Trophoblast cell (in vitro differentiated cells and primary cell): ENCODE data around the gene JUN.

Experiments
- DNase-seq, 2 donors: peaks; one replicate each; pipeline ENCODE4 v3.0.0-alpha.2; 2016
- H2AFZ ChIP-seq: 2 replicates; pipeline ENCODE4 v1.6.1; 2013; ENCODE audit warnings: low read length, moderate library complexity, mild to moderate bottlenecking; ENCODE audit not compliant: insufficient read depth, poor library complexity
- H2AK5ac ChIP-seq: 2 replicates; pipeline ENCODE4 v1.6.1; 2013; ENCODE audit warnings: mild to moderate bottlenecking, low read length
- H2BK120ac ChIP-seq: 2 replicates; pipeline ENCODE4 v1.6.1; 2013; ENCODE audit warnings: low read length, mild to moderate bottlenecking, moderate library complexity; ENCODE audit not compliant: insufficient read depth, poor library complexity
- H2BK12ac ChIP-seq: 2 replicates; pipeline ENCODE4 v1.6.1; 2013; ENCODE audit warnings: mild to moderate bottlenecking, low read length, moderate library complexity
- H2BK5ac ChIP-seq: 2 replicates; pipeline ENCODE4 v1.6.1; 2013; ENCODE audit warnings: low read length, low read depth, moderate library complexity, mild to moderate bottlenecking; ENCODE audit not compliant: poor library complexity
- H3K14ac ChIP-seq: 2 replicates; pipeline ENCODE4 v1.6.1; 2013; ENCODE audit warnings: mild to moderate bottlenecking, low read length
- H3K18ac ChIP-seq: 2 replicates; pipeline ENCODE4 v1.6.1; 2013; ENCODE audit warnings: mild to moderate bottlenecking, low read length
- H3K23ac ChIP-seq: 2 replicates; pipeline ENCODE4 v1.6.1; 2013; ENCODE audit warnings: low read length
- H3K27ac ChIP-seq: 2 replicates; pipeline ENCODE4 v1.5.1; 2013; ENCODE audit warnings: low read depth, mild to moderate bottlenecking, inconsistent platforms, low read length, moderate library complexity
- H3K27me3 ChIP-seq: 2 replicates; pipeline ENCODE4 v1.6.1; 2013; ENCODE audit warnings: inconsistent platforms, mild to moderate bottlenecking, low read length, moderate library complexity; ENCODE audit not compliant: insufficient read depth
- H3K36me3 ChIP-seq, 2 experiments: 1 replicate in 1 of 2; 2 replicates in 1 of 2; pipeline ENCODE4 v1.6.1; 2013; ENCODE audit warnings: low read length in 2 of 2, mild to moderate bottlenecking in 2 of 2, moderate library complexity in 1 of 2; ENCODE audit not compliant: insufficient read depth in 2 of 2, control insufficient read depth in 1 of 2
- H3K4ac ChIP-seq: 2 replicates; pipeline ENCODE4 v1.6.1; 2013; ENCODE audit warnings: low read depth, mild to moderate bottlenecking, low read length, moderate library complexity
- H3K4me1 ChIP-seq, 2 experiments: 1 replicate in 1 of 2; 2 replicates in 1 of 2; pipeline ENCODE4 v1.6.1; 2013; ENCODE audit warnings: low read length in 2 of 2, mild to moderate bottlenecking in 2 of 2, moderate library complexity in 1 of 2; ENCODE audit not compliant: insufficient read depth in 2 of 2, control insufficient read depth in 1 of 2
- H3K4me2 ChIP-seq: 2 replicates; pipeline ENCODE4 v1.6.1; 2013; ENCODE audit warnings: inconsistent platforms, mild to moderate bottlenecking, low read length, moderate library complexity
- H3K4me3 ChIP-seq: 2 replicates; pipeline ENCODE4 v1.5.1; 2013; ENCODE audit warnings: mild to moderate bottlenecking, low read depth, low read length, inconsistent platforms
- H3K79me1 ChIP-seq: one replicate; pipeline ENCODE4 v1.6.1; 2013; ENCODE audit warnings: low read length
- H3K79me2 ChIP-seq: 2 replicates; pipeline ENCODE4 v1.6.1; 2013; ENCODE audit warnings: low read length, mild to moderate bottlenecking; ENCODE audit not compliant: control insufficient read depth, insufficient read depth, poor library complexity
- H3K9ac ChIP-seq: 2 replicates; pipeline ENCODE4 v1.6.1; 2013; ENCODE audit warnings: mild to moderate bottlenecking, low read length
- H3K9me3 ChIP-seq: 2 replicates; pipeline ENCODE4 v1.6.1; 2013; ENCODE audit warnings: low read depth, mild to moderate bottlenecking, control low read depth, inconsistent platforms, low read length; ENCODE audit not compliant: insufficient read depth
- H4K12ac ChIP-seq: 2 replicates; pipeline ENCODE4 v1.6.1; 2013; ENCODE audit warnings: low read depth, mild to moderate bottlenecking, low read length, moderate library complexity
- H4K8ac ChIP-seq: 2 replicates; pipeline ENCODE4 v1.6.1; 2013; ENCODE audit warnings: low read depth, mild to moderate bottlenecking, low read length, moderate library complexity
- H4K91ac ChIP-seq: one replicate; pipeline ENCODE4 v1.6.1; 2013; ENCODE audit warnings: low read depth, mild to moderate bottlenecking, low read length, moderate library complexity
- WGBS: extraction: QIAGEN DNeasy Blood & Tissue Kit; methylation state at CpG from one replicate; pipeline ENCODE4 v1.1.7; 2013; ENCODE audit warnings: missing lambda C conversion rate; ENCODE audit not compliant: insufficient read length, insufficient coverage; ENCODE audit errors: extremely low coverage; 5-methylcytosine and 5-hydroxymethylcytosine counted together

JUN gene

GRCh38 chr1:58783090-58783992, 506 bp downstream of the JUN start:
- no CpG with 5 or more reads among the region's 86 CpGs for WGBS
- Histone ChIP-seq H2AFZ (peak overlapping the region; percentile 49), H3K79me1 (peaks cover 27% of the 10 kb centered on the region), H2BK120ac (peak overlapping the region; percentile 1), H3K36me3 (peaks cover 11 to 12% of the 10 kb centered on the region in 2 experiments), H2BK5ac (peak overlapping the region; percentile 85), H4K12ac (no peak overlapping the region), H4K91ac (peak overlapping the region; percentile 70), H2AK5ac (no peak overlapping the region), H3K27ac (peak overlapping the region; percentile 91), H3K4ac (peak overlapping the region; percentile 97), H3K27me3 (no peaks in the 10 kb centered on the region), H3K4me3 (peak overlapping the region; percentile 82), H2BK12ac (no peak overlapping the region), H3K23ac (no peak overlapping the region), H3K18ac (peak overlapping the region; percentile 62), H4K8ac (peak overlapping the region; percentile 30), H3K79me2 (peaks cover 28% of the 10 kb centered on the region), H3K9ac (peak overlapping the region; percentile 84), H3K14ac (peak overlapping the region; percentile 75), H3K9me3 (peaks cover 2% of the 10 kb centered on the region), H3K4me2 (peak overlapping the region; percentile 74), H3K4me1 (peaks cover 0 to 9% of the 10 kb centered on the region in 2 experiments)
- peak; percentile 17 to 56 for DNase-seq

GRCh38 chr1:58782178-58783089, 1.4 kb downstream of the JUN start:
- peak overlapping the region; percentile 62 for H3K18ac ChIP-seq
- no CpG with 5 or more reads among the region's 82 CpGs for WGBS
- peak overlapping the region; percentile 84 for H3K9ac ChIP-seq

GRCh38 chr1:58781541-58782177, 2.2 kb downstream of the JUN start:
- no peaks in the 10 kb centered on the region for H3K27me3 ChIP-seq
- no peak overlapping the region for H2BK5ac ChIP-seq
- peak overlapping the region; percentile 8 for H2AFZ ChIP-seq
- H3K18ac ChIP-seq = peak overlapping the region; percentile 70
- peak overlapping the region; percentile 46 for H4K8ac ChIP-seq
- peaks cover 27% of the 10 kb centered on the region for H3K79me1 ChIP-seq
- H3K4ac ChIP-seq = peak overlapping the region; percentile 97
- peaks cover 28% of the 10 kb centered on the region for H3K79me2 ChIP-seq
- no peaks in the 10 kb centered on the region for H3K9me3 ChIP-seq
- no peak overlapping the region for H4K91ac ChIP-seq
- no peak overlapping the region for H3K27ac ChIP-seq
- H4K12ac ChIP-seq = no peak overlapping the region
- H2BK12ac ChIP-seq = no peak overlapping the region
- H3K23ac ChIP-seq = no peak overlapping the region
- WGBS = no CpG with 5 or more reads among the region's 32 CpGs
- H2BK120ac ChIP-seq = no peak overlapping the region
- H3K36me3 ChIP-seq = peaks cover 11 to 12% of the 10 kb centered on the region in 2 experiments
- H3K4me2 ChIP-seq = peak overlapping the region; percentile 74
- peak; percentile 29 to 60 for DNase-seq
- no peak overlapping the region for H2AK5ac ChIP-seq
- H3K4me1 ChIP-seq = peaks cover 0 to 9% of the 10 kb centered on the region in 2 experiments
- peak overlapping the region; percentile 39 for H3K14ac ChIP-seq
- H3K9ac ChIP-seq = peak overlapping the region; percentile 84
- peak overlapping the region; percentile 82 for H3K4me3 ChIP-seq

More at GRCh38 chr1:58782178-58783089, 1.4 kb downstream of the JUN start:
- Histone ChIP-seq H2AK5ac (peak overlapping the region; percentile 6), H2AFZ (peak overlapping the region; percentile 56), H4K91ac (peak overlapping the region; percentile 40), H3K27me3 (no peaks in the 10 kb centered on the region), H3K27ac (peak overlapping the region; percentile 91), H2BK12ac (peak overlapping the region; percentile 20), H3K79me1 (peaks cover 27% of the 10 kb centered on the region), H3K4ac (peak overlapping the region; percentile 97), H3K4me1 (peaks cover 0 to 9% of the 10 kb centered on the region in 2 experiments), H3K79me2 (peaks cover 28% of the 10 kb centered on the region), H2BK5ac (peak overlapping the region; percentile 85), H3K14ac (peak overlapping the region; percentile 75), H3K4me2 (peak overlapping the region; percentile 74), H4K8ac (peak overlapping the region; percentile 52), H3K9me3 (peaks cover 2% of the 10 kb centered on the region), H2BK120ac (peak overlapping the region; percentile 3), H3K4me3 (peak overlapping the region; percentile 82), H3K23ac (no peak overlapping the region), H4K12ac (no peak overlapping the region), H3K36me3 (peaks cover 11 to 12% of the 10 kb centered on the region in 2 experiments)
- DNase-seq = peak; percentile 15 to 33
